H1 (cell line): ENCODE results near the gene CCNY. TPM values are rescaled to one million over a fixed set of nuclear protein-coding genes. Genes with fewer than 3 reads are reported as not detected.

Experiments used
- CTCF ChIA-PET: fragments of 300-600 bp; sonication (Branson Sonifier 250); formaldehyde crosslinking; loops from one replicate; lab custom pipeline; 2021; ENCODE audit not compliant: partially characterized antibody; lab: Charles Lee
- POLR2A ChIA-PET: fragments of 300-600 bp; sonication (Branson Sonifier 250); formaldehyde crosslinking; loops from one replicate; lab custom pipeline; 2021; ENCODE audit warnings: inconsistent platforms; ENCODE audit not compliant: partially characterized antibody; lab: Charles Lee
- DNase-seq, 2 experiments: peaks; one replicate each; pipeline versions ENCODE4 v3.0.0 to v3.0.0-alpha.2; 2010 to 2022; ENCODE audit warnings: low spot score in 2 of 2, low read depth in 1 of 2, mixed read lengths in 1 of 2
- FAIRE-seq: peaks from 2 replicates; lab custom pipeline; 2011; peaks lifted over from hg19 to GRCh38; lab: Jason Lieb, UNC
- H2AFZ ChIP-seq: 2 replicates; pipeline ENCODE4 v1.8.1; 2012; ENCODE audit warnings: low read length, inconsistent platforms
- H2AK5ac ChIP-seq: 2 replicates; pipeline ENCODE4 v1.6.1; 2013; ENCODE audit warnings: low read depth, low read length
- H2BK120ac ChIP-seq: replicated peaks from 2 replicates; pipeline ENCODE3; 2013; ENCODE audit warnings: low read depth, low read length, inconsistent platforms
- H2BK12ac ChIP-seq: 2 replicates; pipeline ENCODE4 v1.6.1; 2013; ENCODE audit warnings: low read depth, low read length
- H2BK15ac ChIP-seq: 2 replicates; pipeline ENCODE4 v1.6.1; 2013; ENCODE audit warnings: low read length
- H2BK20ac ChIP-seq: 2 replicates; pipeline ENCODE4 v1.6.1; 2013; ENCODE audit warnings: low read length
- H2BK5ac ChIP-seq: 2 replicates; pipeline ENCODE4 v1.6.1; 2013; ENCODE audit warnings: low read depth, low read length
- H3K14ac ChIP-seq: 2 replicates; pipeline ENCODE4 v1.6.1; 2013; ENCODE audit warnings: inconsistent platforms; ENCODE audit not compliant: insufficient read length
- H3K18ac ChIP-seq: 2 replicates; pipeline ENCODE4 v1.6.1; 2013; ENCODE audit warnings: low read length; ENCODE audit errors: extremely low read depth
- H3K23ac ChIP-seq: 2 replicates; pipeline ENCODE4 v1.6.1; 2013; ENCODE audit warnings: inconsistent platforms; ENCODE audit not compliant: insufficient read length
- H3K23me2 ChIP-seq: 2 replicates; pipeline ENCODE4 v1.6.1; 2013; ENCODE audit warnings: low read depth, low read length
- H3K27ac ChIP-seq: 2 replicates; pipeline ENCODE4 v1.6.1; 2011; ENCODE audit warnings: low read depth, low read length, inconsistent platforms
- H3K27me3 ChIP-seq, 4 experiments: replicated peaks in 1 of 4; 1 replicate in 1 of 4; 2 replicates in 3 of 4; pipeline versions ENCODE4 v1.6.1 to v1.8.1; 2011 to 2013; ENCODE audit warnings: low read length in 3 of 4, mild to moderate bottlenecking in 3 of 4, inconsistent platforms in 2 of 4, mixed read lengths in 2 of 4, moderate library complexity in 1 of 4; ENCODE audit not compliant: control insufficient read depth in 3 of 4, insufficient read depth in 3 of 4; ENCODE audit errors: extremely low read depth in 1 of 4
- H3K36me3 ChIP-seq, 4 experiments: 2 replicates each; pipeline versions ENCODE4 v1.6.1 to v1.8.1; 2011 to 2013; ENCODE audit warnings: mild to moderate bottlenecking in 4 of 4, low read length in 3 of 4, moderate library complexity in 2 of 4, control low read depth in 1 of 4, inconsistent platforms in 1 of 4; ENCODE audit not compliant: insufficient read depth in 4 of 4, control insufficient read depth in 2 of 4
- H3K4ac ChIP-seq: replicated peaks from 2 replicates; pipeline ENCODE3; 2013; ENCODE audit warnings: low read length, low read depth, mixed read lengths, inconsistent platforms; ENCODE audit not compliant: insufficient read length
- H3K4me1 ChIP-seq, 4 experiments: replicated peaks in 1 of 4; 1 replicate in 1 of 4; 2 replicates in 3 of 4; pipeline versions ENCODE4 v1.6.1 to v1.8.1; 2011 to 2013; ENCODE audit warnings: low read length in 3 of 4, inconsistent platforms in 2 of 4, mixed read lengths in 1 of 4; ENCODE audit not compliant: insufficient read depth in 4 of 4, control insufficient read depth in 3 of 4
- H3K4me2 ChIP-seq, 2 experiments: 2 replicates each; pipeline versions ENCODE4 v1.6.1 to v1.8.1; 2011 to 2013; ENCODE audit warnings: low read depth in 2 of 2, low read length in 2 of 2, control low read depth in 1 of 2, inconsistent platforms in 1 of 2, mild to moderate bottlenecking in 1 of 2; ENCODE audit not compliant: insufficient read depth in 1 of 2
- H3K4me3 ChIP-seq, 4 experiments: fragments of 200-600, 300-600 bp in 1 of 4; sonication (generic), shearing (Covaris generic), sonication (Bioruptor Twin) in 1 of 4; 2 replicates each; pipeline versions ENCODE4 v1.5.1 to v1.8.1; 2011 to 2016; ENCODE audit warnings: low read length in 4 of 4, low read depth in 3 of 4, control low read depth in 2 of 4, inconsistent platforms in 2 of 4, mild to moderate bottlenecking in 2 of 4, mixed read lengths in 1 of 4, moderate library complexity in 1 of 4; ENCODE audit not compliant: insufficient read depth in 2 of 4; ENCODE audit errors: extremely low read depth in 1 of 4
- H3K56ac ChIP-seq: replicated peaks from 2 replicates; pipeline ENCODE3; 2013; ENCODE audit warnings: low read depth, mild to moderate bottlenecking, mixed read lengths, low read length, inconsistent platforms; ENCODE audit not compliant: insufficient read length
- H3K79me1 ChIP-seq: 2 replicates; pipeline ENCODE4 v1.6.1; 2013; ENCODE audit warnings: low read depth, low read length, control low read depth
- H3K79me2 ChIP-seq, 2 experiments: 2 replicates each; pipeline versions ENCODE4 v1.6.1 to v1.8.1; 2012 to 2013; ENCODE audit warnings: low read length in 2 of 2, mild to moderate bottlenecking in 2 of 2, inconsistent platforms in 1 of 2; ENCODE audit not compliant: insufficient read depth in 2 of 2, control insufficient read depth in 1 of 2
- H3K9ac ChIP-seq, 4 experiments: replicated peaks in 1 of 4; 1 replicate in 1 of 4; 2 replicates in 3 of 4; pipeline versions ENCODE4 v1.6.1 to v1.8.1; 2011 to 2013; ENCODE audit warnings: low read depth in 3 of 4, low read length in 3 of 4, control low read depth in 2 of 4, mild to moderate bottlenecking in 2 of 4, moderate library complexity in 2 of 4, inconsistent platforms in 1 of 4; ENCODE audit errors: extremely low read depth in 1 of 4
- H3K9me3 ChIP-seq, 2 experiments: 2 replicates each; pipeline versions ENCODE4 v1.6.1 to v1.8.1; 2012 to 2013; ENCODE audit warnings: mild to moderate bottlenecking in 2 of 2, moderate library complexity in 2 of 2, control low read depth in 1 of 2, inconsistent platforms in 1 of 2, low read depth in 1 of 2, low read length in 1 of 2, mixed read lengths in 1 of 2; ENCODE audit not compliant: insufficient read depth in 2 of 2
- H4K20me1 ChIP-seq, 2 experiments: replicated peaks in 1 of 2; 2 replicates each; pipeline versions ENCODE3 to v1.8.1; 2011 to 2013; ENCODE audit warnings: inconsistent platforms in 2 of 2, low read length in 2 of 2, mild to moderate bottlenecking in 1 of 2; ENCODE audit not compliant: insufficient read depth in 2 of 2, control insufficient read depth in 1 of 2
- H4K5ac ChIP-seq: 2 replicates; pipeline ENCODE4 v1.6.1; 2013; ENCODE audit warnings: low read length, low read depth, mixed read lengths, inconsistent platforms; ENCODE audit not compliant: insufficient read length
- H4K8ac ChIP-seq: 2 replicates; pipeline ENCODE4 v1.8.0; 2013; ENCODE audit warnings: mild to moderate bottlenecking, moderate library complexity, low read length, inconsistent platforms; ENCODE audit not compliant: insufficient read depth; ENCODE audit errors: extremely low read depth
- H4K91ac ChIP-seq: replicated peaks from 2 replicates; pipeline ENCODE3; 2013; ENCODE audit warnings: low read length, mixed read lengths, inconsistent platforms; ENCODE audit not compliant: insufficient read length
- EP300 ChIP-seq, 2 experiments: IDR thresholded peaks; 1 replicate in 1 of 2; 2 replicates in 1 of 2; pipeline ENCODE4 v1.6.1; 2011 to 2012; ENCODE audit warnings: low read depth in 2 of 2, low read length in 2 of 2, mild to moderate bottlenecking in 2 of 2, borderline replicate concordance in 1 of 2, inconsistent platforms in 1 of 2, moderate library complexity in 1 of 2
- YY1 ChIP-seq: IDR thresholded peaks from 2 replicates; pipeline ENCODE4 v1.6.1; 2011; ENCODE audit warnings: low read depth, mild to moderate bottlenecking, low read length
- WGBS, 2 experiments: shearing (Covaris generic) in 1 of 2; methylation state at CpG; one replicate each; pipeline versions ENCODE4 v1.1.6 to v1.1.7; 2013 to 2015; ENCODE audit warnings: low lambda C conversion rate in 2 of 2, mixed read lengths in 2 of 2, inconsistent platforms in 1 of 2, low coverage in 1 of 2, missing lambda C conversion rate in 1 of 2; ENCODE audit not compliant: insufficient replicate concordance in 2 of 2, insufficient coverage in 1 of 2, insufficient read length in 1 of 2; ENCODE audit errors: extremely low coverage in 1 of 2, missing lambda C conversion rate in 1 of 2; 5-methylcytosine and 5-hydroxymethylcytosine counted together
- polyA plus RNA-seq, 7 experiments: library from polyadenylated mRNA; depleted of rRNA in 3 of 7; stranded (reverse) in 5 of 7; unstranded in 2 of 7; fragments of >200 nt in 5 of 7; fragments of 200-250 nt in 2 of 7; gene quantifications; 1 replicate in 5 of 7; 2 replicates in 1 of 7; 4 replicates in 1 of 7; pipeline versions ENCODE4 v1.2.1 to v1.2.3, GENCODE V29; 2011 to 2013; ENCODE audit warnings: missing spikeins in 2 of 7, mixed read lengths in 2 of 7
- total RNA-seq: library from RNA; stranded (reverse); fragmentation: NEBNext Ultra II Directional; extraction: Animal tissue kit (Norgen Biotek cat#: 25700); gene quantifications from 2 replicates; pipeline ENCODE4 v1.2.1, GENCODE V29; 2021

Gene CCNY
- total and polyA plus RNA-seq, 2 of the 8 experiments (the other 6 are each of a cell fraction or from before 2014, with no cell fraction given), result 25.3 to 68.2 TPM

GRCh38 chr10:35523670-35524225 is 187.4 kb downstream of the CCNY start:
- peaks cover 0 to 13% (median 6%) of the 10 kb centered on the region in 4 experiments; a peak in 5 of 7 replicates for H3K4me1 ChIP-seq
- H2AK5ac ChIP-seq, result no peak overlapping the region
- H2BK120ac ChIP-seq, result no peak overlapping the region
- CTCF ChIA-PET, result interaction anchor here (1.0 to 1.5 kb wide), 5 partner anchors 9 to 51 kb away, joined by 3 to 4 read pairs (median 3); no protein-coding TSS in a partner anchor
- no peak overlapping the region for H3K4me3 ChIP-seq
- H3K9me3 ChIP-seq, result no peaks in the 10 kb centered on the region
- H3K79me1 ChIP-seq, result no peaks in the 10 kb centered on the region
- WGBS, 2 experiments, result 84% methylated on average over 3 of the region's 3 CpGs; no CpG with 5 or more reads in 1 of the 2 experiments
- H4K5ac ChIP-seq, result no peak overlapping the region
- H3K9ac ChIP-seq, result no peak overlapping the region
- no peaks in the 10 kb centered on the region for H3K36me3 ChIP-seq
- H3K27me3 ChIP-seq, result no peaks in the 10 kb centered on the region
- H2BK20ac ChIP-seq, result no peak overlapping the region
- DNase-seq (no peak), FAIRE-seq (no peak)
- no peak overlapping the region for H4K8ac ChIP-seq
- no peaks in the 10 kb centered on the region for H4K20me1 ChIP-seq
- no peak overlapping the region for H3K4ac ChIP-seq
- no peak overlapping the region for H3K18ac ChIP-seq
- H3K4me2 ChIP-seq, result no peak overlapping the region
- TF ChIP-seq YY1, result no peak
- TF ChIP-seq EP300 (IDR thresholded peaks at IDR 0.05; ENCODE audit: borderline replicate concordance in 1 of 2, low read depth in 2 of 2, low read length in 2 of 2), result no peak
- H2BK5ac ChIP-seq, result no peak overlapping the region
- no peak overlapping the region for H2AFZ ChIP-seq
- no peak overlapping the region for H3K14ac ChIP-seq
- no peak overlapping the region for H2BK15ac ChIP-seq
- H3K27ac ChIP-seq, result no peak overlapping the region
- POLR2A ChIA-PET, result no interaction called here
- H3K56ac ChIP-seq, result no peak overlapping the region
- no peaks in the 10 kb centered on the region for H3K23me2 ChIP-seq
- H2BK12ac ChIP-seq, result no peak overlapping the region
- peaks cover 0 to 6% of the 10 kb centered on the region in 2 experiments; a peak in 1 of 4 replicates for H3K79me2 ChIP-seq
- H4K91ac ChIP-seq, result no peak overlapping the region
- no peak overlapping the region for H3K23ac ChIP-seq
